ENCODE data around the gene RFX3.

RFX3 gene

DNA sequence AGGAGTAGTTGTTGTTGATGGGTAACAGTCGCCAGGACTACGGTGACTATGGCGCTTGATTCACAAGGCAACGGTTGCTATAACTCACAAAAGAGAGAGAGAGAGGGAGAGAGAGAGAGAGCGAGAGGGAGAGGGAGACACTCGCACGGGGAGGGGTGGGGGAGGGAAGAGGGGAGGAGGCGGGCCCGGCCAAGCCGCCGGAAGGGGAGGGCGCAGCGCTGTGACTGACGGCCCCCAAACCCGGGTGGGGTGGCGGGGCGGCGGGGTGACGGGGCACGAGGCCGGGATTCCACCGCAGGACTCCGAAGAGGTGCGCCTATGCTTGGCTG, at the start of gene RFX3:
TSS of gene RFX3 (minus strand) at position 166 of the 329 bp plus-strand sequence. CDS start 130,413 bp downstream, outside the sequence.
- H3K4me3 ChIP-seq (ENCODE audit: low read length): peak within 1 kb of the TSS; percentile 95
- no peak for TF ChIP-seq ZNF274 (IDR thresholded peaks at IDR 0.05; ENCODE audit: low read depth, low read length)

DNA sequence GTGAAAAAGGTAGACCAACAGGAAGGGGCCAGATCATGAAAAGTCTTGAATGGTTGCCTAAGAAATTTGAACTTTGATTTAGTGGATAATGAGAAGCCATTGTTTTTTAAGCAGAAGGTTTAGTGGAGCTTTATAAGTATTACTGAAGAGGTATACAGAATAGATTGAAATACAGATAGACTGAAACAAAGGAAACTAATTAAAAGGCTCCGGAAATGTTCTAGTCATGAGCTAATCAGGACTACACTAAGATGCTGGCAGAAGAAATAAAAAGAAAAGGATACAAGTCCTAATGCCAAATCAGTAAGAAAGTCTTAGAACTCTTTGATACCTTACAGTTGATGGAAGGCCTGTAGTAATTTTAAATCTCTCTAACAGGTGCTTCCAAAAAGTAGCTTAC, 45.7 kb upstream of the RFX3 start:
- H3K4me3 ChIP-seq (ENCODE audit: low read length): no peak overlapping the region
- TF ChIP-seq ZNF274 (IDR thresholded peaks at IDR 0.05; ENCODE audit: low read depth, low read length): no peak

DNA sequence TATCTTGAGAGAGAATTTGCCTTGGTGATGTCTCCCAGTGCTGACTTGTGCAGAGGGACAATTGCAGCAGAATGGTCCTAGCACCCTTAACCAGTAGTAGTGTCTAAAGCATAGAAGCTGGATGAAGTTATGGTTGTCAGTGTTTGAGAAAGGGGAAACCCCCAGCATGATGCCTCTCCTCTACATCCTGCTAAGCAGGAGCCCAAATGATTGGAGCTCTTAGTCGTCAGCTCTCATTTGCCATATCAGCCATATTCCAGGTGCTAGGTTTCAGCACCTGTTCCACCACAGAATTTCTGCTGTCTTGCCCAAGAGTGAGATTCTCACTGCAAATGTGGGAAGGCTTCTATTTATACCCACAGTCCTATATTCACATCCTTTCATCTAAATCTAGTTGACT, 43.7 kb upstream of the RFX3 start:
- no peak for TF ChIP-seq ZNF274 (IDR thresholded peaks at IDR 0.05; ENCODE audit: low read depth, low read length)
- no peak overlapping the region for H3K4me3 ChIP-seq (ENCODE audit: low read length)

DNA sequence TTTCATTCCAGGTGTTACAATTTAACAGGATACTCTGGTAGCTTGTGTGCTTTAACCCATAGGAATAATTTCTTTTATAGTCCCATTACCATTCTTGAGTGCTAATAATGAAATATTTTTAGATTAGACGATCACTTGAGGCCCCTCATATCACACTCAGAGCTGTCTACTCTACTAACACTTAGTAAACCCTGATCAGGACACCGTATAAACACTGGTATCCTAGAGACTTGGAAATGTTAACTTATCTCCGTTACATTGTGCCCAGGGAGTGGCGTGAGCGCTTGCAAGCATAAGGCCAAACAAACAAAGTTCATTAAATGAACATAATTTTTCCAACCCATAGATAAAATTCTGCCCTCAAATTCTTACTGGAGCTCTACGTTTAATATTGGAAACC, 42.2 kb upstream of the RFX3 start:
- H3K4me3 ChIP-seq (ENCODE audit: low read length): no peak overlapping the region
- TF ChIP-seq ZNF274 (IDR thresholded peaks at IDR 0.05; ENCODE audit: low read depth, low read length): no peak

DNA sequence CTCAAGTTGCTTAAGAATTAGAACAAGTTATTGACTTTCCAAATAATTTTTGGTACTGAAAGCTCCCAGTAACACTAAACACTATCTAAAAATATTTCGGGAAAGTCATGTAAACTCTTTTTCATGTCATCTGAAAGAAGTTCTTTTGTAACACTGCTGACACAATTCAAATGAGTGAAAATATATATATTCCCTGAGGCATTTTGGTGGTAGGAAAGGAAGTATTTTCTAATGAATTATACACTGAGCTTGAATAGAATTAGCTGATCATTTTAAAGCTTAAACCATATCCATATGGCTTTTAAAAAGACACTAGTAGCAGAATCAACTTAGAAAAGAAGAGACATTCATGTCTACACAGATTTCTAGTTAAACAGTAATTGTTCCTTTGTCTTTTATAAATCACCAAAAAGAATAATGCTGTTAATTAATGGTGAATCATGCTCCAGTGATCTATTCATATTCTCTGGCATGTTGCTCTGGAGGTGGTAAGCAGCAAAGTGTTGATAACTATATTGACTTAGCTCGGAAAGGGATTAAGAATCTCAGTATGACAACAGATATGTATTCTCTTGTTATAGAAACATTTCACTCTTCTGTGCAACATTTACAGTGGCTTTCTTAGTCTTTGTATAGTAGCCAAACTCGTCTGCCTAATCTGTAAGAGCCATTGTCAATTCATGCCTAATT, 27.4 kb upstream of the RFX3 start:
- no peak overlapping the region for H3K4me3 ChIP-seq (ENCODE audit: low read length)
- no peak for TF ChIP-seq ZNF274 (IDR thresholded peaks at IDR 0.05; ENCODE audit: low read depth, low read length)

DNA sequence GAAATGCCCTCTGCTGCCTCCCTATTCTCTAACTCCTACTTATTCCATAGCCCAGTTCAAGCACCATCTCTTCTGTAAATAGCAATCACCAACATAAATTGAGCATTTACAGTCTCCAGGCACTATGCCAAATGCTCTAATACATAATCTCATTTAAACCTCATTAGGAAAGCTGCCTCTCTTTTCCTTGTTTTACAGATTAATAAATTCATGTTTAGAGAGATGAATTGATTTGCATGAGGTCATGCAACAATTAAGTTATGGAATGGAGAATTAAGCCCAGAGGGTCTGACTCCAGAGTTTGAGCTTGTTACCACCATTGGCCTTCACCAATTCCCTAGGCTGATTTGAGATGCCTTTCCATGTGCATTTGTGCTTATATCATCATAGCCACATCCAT, 23.4 kb upstream of the RFX3 start:
- no peak overlapping the region for H3K4me3 ChIP-seq (ENCODE audit: low read length)
- no peak for TF ChIP-seq ZNF274 (IDR thresholded peaks at IDR 0.05; ENCODE audit: low read depth, low read length)

DNA sequence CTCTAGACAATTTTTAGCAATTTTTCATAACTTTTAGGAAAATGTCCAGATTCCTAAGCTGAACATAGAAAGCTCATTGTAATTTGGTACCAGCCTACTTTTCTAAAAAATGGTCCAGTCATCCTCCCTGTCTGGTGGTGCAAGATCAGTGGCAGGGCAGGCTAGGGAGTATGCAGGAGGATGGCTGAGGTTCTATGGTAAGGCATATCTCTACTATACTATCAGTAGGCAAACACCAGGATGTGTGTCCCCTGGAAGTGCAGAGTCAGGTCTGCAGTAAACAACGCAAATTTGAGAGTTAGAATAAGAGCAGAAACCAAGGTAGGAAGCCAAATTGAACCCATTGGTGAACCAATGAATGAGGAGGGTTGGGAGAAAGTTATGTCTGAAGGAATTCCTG, 22.8 kb upstream of the RFX3 start:
- no peak overlapping the region for H3K4me3 ChIP-seq (ENCODE audit: low read length)
- TF ChIP-seq ZNF274 (IDR thresholded peaks at IDR 0.05; ENCODE audit: low read depth, low read length): no peak

DNA sequence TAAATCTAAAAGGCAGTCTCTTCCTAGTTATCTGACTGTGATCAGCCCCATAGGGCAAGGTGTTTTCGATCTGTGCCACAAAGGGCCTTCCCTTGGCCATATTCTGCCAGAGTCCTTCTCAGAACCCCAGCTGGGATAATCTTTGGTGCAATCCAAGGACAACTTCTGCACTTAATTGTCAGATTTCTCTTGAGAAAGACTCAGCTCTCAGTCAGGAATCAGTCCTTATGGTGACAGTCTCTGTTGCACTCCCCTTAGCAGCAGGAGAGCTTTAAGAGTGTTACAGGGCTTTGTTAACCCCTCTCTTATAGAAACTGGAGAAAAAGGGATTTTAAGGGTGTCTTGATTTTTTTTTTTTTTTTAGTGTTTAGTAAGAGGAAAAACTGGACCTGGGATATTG, 15.4 kb upstream of the RFX3 start:
- TF ChIP-seq ZNF274 (IDR thresholded peaks at IDR 0.05; ENCODE audit: low read depth, low read length): no peak
- no peak overlapping the region for H3K4me3 ChIP-seq (ENCODE audit: low read length)

DNA sequence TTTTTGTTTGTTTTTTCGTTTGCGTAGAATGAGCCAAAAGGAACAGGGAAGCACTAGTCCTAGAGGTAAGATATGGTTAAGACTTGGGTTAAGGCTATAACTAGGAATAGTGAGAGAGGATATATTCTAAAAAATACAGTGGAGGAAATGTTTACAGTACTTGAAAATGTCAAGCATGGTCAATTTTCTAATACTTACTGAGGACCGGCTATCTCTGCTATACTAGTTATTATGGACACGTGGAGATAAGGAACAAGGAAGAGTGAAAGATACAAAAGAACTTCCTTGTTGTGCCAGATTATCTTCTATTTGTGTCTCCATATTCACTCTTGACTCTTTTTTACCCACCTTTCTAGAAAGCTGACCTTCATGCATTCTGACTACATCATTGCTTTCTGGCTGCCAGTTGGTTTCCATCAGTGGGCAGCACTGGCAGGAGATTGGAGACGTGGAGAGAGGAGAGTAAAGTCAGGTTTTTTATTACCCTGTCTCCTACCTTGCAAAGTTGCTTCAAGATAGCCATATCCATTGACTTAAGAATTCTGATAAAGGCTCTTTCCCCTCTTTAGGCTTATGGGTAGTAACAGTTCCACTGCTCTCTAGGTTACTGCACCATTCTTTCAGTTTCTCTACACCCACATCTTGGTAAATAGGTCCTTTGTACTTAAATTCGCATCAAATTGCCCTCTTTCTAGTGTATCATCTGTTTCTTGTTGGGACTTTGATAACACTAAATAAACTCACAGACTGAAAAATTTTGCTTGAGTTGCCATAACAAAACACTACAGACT, 9.0 kb upstream of the RFX3 start:
- H3K4me3 ChIP-seq (ENCODE audit: low read length): no peak overlapping the region
- TF ChIP-seq ZNF274 (IDR thresholded peaks at IDR 0.05; ENCODE audit: low read depth, low read length): no peak

DNA sequence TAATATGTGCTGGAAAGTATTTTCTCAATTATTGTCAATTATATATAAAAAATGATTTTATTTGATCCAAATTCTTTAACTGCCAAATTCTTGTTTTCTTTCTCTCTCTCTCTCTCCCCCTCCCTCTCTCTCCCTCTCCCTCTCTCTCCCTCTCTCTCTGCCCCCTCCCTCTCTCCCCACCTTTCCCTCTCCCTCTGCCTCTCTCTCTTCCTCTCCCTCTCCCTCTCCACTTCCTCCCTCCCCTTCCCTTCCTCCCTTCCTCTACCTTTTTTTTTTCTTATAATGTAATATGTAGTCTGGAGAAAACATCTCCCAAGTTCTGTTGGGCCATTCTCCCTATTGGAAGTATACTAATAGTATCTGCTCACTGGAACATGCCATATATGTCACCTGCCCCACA, 6.4 kb upstream of the RFX3 start:
- H3K4me3 ChIP-seq (ENCODE audit: low read length): no peak overlapping the region
- TF ChIP-seq ZNF274 (IDR thresholded peaks at IDR 0.05; ENCODE audit: low read depth, low read length): no peak

DNA sequence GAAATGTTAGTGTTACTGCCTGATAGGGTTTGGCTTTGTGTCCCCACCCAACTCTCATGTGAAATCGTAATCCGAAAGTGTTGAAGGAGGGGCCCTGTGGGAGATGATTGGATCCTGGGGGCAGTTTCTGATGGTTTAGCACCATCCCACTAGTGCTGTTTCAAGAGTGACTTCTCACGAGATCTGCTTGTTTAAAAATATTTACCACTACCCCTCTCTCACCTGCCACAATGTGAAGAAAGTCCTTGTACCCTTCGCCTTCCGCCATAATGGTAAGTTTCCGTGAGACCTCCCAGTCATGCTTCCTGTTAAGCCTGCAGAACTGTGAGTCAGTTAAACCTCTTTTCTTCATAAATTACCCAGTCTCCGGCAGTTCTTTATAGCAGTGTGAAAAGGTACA, 2.6 kb upstream of the RFX3 start:
- peak overlapping the region; percentile 95 for H3K4me3 ChIP-seq (ENCODE audit: low read length)
- TF ChIP-seq ZNF274 (IDR thresholded peaks at IDR 0.05; ENCODE audit: low read depth, low read length): no peak

DNA sequence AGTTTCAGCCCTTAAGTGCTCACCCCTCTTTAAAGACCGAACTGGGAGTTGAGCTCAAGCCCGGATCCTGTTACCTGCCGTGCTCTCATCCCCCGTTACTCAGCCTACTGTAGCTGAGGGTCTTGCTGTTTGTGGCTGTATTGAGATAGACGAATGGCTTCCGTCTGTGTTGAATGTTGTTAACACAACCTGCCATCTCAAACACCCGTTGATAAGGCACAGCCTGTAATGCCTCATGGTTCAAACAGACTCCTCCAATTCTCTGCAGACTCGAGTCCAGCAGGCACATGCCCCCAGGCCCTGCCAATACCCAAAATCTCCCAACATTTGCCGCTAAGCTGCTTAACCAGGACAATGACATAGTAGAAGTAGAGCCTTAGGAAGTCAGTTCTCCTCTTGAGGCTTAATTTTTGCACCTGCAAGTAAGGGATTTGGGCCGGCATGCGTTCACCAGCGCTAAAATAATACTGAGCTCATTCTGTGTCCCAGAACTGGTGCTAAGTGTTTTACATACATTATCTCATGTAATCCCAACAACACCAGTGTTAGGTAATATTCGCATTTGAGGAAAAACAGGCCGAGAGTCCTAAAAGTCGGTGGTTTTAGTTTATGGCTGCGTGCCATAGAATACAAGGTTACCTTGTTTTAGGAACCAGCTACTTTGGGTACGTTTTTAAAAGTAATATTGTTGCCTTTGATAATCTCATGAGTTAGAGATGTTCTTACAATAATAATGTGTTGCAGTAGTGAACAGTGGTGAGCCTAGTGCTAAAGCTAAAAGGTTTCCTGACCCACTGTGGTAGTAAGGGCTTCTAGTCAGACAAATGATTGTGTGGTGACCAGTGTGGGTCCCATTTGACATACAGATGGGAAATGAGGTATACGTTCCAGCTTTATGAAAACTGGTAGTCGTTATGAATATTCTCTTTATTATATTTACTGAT, 1.5 kb upstream of the RFX3 start:
- no peak for TF ChIP-seq ZNF274 (IDR thresholded peaks at IDR 0.05; ENCODE audit: low read depth, low read length)

DNA sequence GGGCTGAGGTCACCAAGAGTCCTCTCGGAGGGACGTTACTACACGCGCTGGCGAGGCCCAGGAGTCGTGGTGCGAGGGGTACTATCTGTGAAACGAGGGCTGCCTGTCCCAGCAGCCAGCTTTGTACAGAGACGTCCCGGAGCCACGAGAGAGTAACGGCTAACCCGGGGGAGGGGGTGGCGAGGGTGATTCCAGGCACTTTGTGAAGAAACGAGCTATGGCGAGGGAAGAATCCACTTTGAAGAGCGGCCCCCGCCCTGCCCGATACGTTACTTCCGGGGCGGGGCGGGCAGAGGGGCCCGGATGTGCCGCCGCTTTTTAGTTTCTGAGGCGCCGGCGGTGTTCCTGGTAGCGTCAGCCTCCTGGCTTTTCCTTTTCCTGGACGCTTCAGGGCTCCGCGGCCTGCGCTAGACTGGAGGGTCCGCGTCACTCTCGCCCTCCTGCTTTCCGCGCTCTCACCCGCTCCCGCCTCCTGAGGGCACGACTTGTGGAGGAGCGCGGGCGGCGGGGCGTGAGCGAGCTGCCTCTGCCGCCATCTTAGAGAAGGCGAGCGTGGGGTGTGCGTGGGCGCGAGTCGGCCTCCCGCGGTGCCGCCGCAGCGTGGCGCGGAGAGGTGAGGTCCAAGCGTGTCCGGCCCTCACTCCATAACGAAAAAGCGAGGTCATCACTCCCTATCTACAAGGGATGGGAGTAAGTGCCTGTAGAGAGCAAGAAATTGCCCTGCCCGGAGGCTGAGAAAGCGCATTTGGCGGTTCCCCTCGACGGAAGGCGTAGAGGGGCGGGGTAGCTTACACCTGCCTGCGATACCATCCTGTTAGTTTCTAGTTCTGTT, 580 bp upstream of the RFX3 start:
- no peak for TF ChIP-seq ZNF274 (IDR thresholded peaks at IDR 0.05; ENCODE audit: low read depth, low read length)
- H3K4me3 ChIP-seq (ENCODE audit: low read length): peak overlapping the region; percentile 95

More for the DNA sequence above, 1.5 kb upstream of the RFX3 start:
- H3K4me3 ChIP-seq (ENCODE audit: low read length): peak overlapping the region; percentile 95

Data from GM08714 (cell line).